Mammary epithelial cell (primary cell): ENCODE results near the gene HSPH1.
A peak's percentile ranks its signal among the peaks of the same experiment; 100 is the strongest.

Source experiments
- EZH2 ChIP-seq: IDR thresholded peaks from 2 replicates; pipeline ENCODE4 v1.6.1; 2012; ENCODE audit warnings: low read length, inconsistent platforms, borderline replicate concordance
- TF ChIP-seq, protein P1 (sequence below), 2 donors: IDR thresholded peaks in 1 of 2; conservative IDR thresholded peaks in 1 of 2; 2 replicates each; pipeline ENCODE4 v1.5.1; 2011 to 2012; ENCODE audit warnings: inconsistent platforms in 2 of 2, low read length in 2 of 2, mild to moderate bottlenecking in 2 of 2, control low read depth in 1 of 2, low read depth in 1 of 2; ENCODE audit not compliant: insufficient read depth in 1 of 2; ENCODE audit errors: extremely low read depth in 1 of 2

DNA sequence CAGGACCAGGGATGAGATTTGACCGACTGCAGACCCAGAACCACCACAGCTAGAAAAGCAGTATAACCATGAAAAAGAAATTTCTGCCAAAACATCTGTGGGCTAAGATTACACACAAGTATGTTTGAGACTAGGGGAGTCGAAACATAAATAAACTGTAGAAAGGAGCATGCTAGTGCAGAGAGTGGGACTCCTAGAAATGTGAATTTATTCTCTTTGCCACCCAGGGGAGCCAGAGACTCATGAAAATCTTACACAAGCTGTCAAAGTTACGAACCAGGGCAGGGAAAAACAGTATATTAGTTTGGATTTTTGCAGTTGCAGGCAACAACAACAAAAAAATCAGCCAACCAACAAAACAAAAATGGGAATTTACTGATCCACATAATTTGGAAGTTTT is 12.3 kb upstream of the HSPH1 start:
- TF ChIP-seq, protein P1, sequence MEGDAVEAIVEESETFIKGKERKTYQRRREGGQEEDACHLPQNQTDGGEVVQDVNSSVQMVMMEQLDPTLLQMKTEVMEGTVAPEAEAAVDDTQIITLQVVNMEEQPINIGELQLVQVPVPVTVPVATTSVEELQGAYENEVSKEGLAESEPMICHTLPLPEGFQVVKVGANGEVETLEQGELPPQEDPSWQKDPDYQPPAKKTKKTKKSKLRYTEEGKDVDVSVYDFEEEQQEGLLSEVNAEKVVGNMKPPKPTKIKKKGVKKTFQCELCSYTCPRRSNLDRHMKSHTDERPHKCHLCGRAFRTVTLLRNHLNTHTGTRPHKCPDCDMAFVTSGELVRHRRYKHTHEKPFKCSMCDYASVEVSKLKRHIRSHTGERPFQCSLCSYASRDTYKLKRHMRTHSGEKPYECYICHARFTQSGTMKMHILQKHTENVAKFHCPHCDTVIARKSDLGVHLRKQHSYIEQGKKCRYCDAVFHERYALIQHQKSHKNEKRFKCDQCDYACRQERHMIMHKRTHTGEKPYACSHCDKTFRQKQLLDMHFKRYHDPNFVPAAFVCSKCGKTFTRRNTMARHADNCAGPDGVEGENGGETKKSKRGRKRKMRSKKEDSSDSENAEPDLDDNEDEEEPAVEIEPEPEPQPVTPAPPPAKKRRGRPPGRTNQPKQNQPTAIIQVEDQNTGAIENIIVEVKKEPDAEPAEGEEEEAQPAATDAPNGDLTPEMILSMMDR (conservative IDR thresholded peaks at IDR 0.05 in 1 of 2, IDR thresholded peaks at IDR 0.05 in 1 of 2; ENCODE audit: extremely low read depth in 1 of 2, insufficient read depth in 1 of 2, low read depth in 1 of 2, low read length in 2 of 2) = peak in 1 of 2 donors; percentile 26
- no peak for TF ChIP-seq EZH2
